ENCODE results near the gene EZR.

EZR gene

DNA sequence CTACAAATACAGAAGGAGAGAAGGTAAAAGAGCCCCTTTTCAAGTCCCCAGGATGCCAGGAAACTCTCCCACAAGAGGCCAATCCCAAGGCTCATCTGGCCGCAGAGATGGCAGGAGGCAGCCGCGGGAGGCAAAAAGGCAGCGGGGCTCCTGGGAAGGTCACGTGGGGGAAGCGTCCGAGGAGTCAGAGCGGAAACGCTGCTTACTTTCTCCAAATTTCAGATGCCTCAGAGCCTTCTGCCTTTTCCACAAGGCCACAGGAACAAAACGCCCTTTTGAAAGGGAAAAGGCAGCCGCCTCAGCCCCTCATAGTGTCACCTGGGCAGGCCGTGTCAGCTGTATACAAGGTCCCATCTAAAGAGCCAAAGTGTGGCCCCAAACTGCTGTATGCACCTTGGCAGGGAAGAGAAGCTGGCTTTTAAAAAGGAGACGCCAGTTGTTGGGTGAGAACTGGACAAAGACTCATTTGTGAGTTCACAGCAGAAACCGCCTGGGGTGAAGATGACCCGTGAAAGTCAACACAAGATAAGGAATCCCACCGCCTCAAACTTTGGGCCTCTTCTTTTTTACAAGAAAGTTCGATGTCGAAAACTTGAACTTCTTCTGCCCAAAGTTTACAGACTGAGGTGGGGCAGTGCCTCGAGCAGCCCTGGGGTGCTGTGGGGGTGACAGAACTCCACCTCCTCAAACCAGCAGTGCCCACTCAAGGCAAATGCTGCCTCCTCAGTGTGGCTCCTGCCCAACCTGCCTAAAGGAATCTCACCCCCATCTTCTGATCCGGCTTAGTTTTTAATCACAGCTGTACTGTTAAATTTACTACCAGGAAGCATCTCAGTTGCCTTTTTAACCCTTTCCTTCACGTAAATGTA is 45.4 kb downstream of the EZR start:
- DNase-seq = no peak

DNA sequence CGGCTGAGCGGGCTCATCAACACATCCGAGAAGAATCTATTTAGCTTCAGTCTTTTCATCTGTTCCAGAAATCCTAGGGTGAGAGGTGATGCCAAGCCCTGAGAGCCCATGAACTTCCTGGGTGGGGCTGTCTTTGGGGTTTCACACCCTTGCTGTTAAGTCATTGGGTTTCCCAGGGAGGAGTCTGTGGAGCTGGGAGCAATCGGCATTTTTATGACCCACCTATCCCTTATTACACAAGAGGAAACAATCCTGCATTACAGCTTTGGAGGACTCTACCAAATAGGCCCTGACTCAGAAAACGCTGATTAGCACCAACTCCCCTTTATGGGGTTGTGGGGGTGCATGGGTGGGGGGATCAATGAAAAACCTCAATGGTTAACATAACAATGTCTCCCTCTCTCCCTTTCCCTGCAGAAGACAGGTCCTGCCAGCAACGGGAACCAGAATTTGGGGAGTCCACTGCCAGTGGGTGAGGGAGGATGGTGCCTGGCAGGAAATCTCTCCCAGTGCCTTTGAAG is 46.3 kb downstream of the EZR start:
- no peak for DNase-seq

DNA sequence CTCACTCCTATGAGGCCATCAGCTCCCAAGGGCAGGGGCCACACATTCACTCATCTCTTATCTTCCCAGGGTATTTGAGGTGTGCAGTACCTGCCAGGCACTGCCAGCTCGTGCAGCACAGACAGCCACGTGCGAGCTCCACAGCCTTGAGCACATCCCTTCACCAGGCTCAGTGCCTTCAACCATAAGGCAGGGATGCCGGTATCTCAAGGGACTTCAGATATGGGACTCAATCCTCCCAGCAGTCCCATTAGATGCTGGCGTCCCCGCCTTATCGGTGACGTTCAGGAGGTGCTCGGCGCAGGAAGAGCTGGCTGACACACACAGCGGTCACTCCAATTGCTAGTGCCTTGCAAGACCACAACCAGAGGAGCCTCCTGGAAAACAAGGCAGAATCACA is 47.0 kb downstream of the EZR start:
- no peak for DNase-seq

- DNase-seq = no peak
Observed at GRCh38 chr6:158771399-158772152, 47.6 kb downstream of the EZR start.

- no peak for DNase-seq
Observed at GRCh38 chr6:158770533-158771330, 48.4 kb downstream of the EZR start.

DNA sequence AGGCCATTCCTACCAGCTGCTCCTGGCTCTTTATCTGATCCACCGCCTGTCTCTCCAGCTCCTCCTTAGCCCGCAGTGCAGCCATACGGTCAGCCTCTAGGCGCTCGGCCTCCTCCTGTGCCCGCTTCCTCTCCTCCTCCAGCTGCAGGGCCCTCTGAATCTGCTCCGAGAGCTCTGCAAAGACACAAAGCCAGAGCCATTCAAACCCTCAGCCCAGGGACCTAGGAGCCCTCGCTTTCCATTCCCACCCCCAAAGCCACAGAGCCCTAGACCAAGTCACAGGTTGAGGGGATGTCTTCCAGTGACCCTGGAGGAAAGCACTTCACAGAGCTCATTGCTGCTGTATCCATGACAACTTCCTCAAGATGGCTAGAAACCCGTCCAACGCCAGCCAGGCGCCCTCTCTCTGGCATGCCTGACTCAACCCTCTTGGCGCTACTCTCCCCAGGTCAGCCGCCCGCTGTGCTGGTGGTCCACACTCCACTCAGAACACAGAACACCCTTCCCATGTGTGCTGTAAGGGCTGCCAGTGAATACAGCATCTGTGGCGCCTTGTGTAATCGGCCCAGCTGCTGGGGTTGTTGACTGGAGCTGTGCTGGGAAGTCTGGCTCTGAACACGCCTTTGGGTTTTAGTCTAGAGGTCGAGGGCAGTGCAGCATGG is 49.3 kb downstream of the EZR start:
- peak; percentile 68 for DNase-seq

DNA sequence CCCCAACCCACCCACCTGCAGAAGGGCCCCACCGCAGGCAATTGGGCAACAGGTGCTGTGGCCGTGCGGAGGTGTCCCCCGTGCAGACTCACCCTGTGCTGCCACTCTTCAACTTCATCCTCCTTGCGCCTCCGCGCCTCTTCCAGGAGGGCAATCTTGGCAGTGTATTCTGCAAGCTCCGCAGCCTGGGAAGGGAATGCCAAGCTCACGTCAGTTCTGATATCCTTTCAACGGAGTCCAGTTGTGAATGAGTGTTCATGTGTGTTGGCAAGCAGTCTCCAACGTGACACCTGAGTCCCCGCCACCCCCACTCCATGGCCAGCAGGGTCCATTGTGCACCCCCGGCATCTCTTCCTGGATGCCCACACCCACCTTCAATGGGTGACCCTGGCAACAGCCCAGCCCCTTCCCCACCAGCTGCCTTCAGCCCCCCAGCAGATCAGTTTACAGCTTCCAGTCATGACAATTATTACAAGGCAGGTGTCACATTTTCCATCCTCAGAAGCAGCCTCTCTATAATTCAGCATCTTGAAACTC is 49.9 kb downstream of the EZR start:
- DNase-seq = no peak

DNA sequence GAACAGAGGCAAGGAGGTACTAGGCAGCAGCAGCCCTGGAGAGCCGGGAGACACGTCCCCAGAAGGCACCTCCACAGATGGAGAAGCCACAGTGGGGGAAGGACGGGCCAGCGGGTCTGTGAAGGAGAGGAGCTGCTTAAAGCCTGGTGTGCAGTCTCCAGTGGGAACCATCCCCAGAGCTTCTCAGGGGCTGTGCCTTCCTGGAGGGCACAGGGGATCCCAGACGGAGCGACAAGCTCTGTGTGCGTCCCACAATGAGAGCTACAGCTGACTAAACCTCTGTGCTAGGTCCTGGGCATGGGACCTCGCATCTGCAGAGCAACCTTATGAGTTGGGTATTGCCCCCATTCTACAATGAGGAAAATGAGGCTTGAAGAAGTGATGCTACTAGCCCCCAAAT is 50.7 kb downstream of the EZR start:
- DNase-seq = no peak

- no peak for DNase-seq
Observed at GRCh38 chr6:158767709-158768108, 51.5 kb downstream of the EZR start.

DNA sequence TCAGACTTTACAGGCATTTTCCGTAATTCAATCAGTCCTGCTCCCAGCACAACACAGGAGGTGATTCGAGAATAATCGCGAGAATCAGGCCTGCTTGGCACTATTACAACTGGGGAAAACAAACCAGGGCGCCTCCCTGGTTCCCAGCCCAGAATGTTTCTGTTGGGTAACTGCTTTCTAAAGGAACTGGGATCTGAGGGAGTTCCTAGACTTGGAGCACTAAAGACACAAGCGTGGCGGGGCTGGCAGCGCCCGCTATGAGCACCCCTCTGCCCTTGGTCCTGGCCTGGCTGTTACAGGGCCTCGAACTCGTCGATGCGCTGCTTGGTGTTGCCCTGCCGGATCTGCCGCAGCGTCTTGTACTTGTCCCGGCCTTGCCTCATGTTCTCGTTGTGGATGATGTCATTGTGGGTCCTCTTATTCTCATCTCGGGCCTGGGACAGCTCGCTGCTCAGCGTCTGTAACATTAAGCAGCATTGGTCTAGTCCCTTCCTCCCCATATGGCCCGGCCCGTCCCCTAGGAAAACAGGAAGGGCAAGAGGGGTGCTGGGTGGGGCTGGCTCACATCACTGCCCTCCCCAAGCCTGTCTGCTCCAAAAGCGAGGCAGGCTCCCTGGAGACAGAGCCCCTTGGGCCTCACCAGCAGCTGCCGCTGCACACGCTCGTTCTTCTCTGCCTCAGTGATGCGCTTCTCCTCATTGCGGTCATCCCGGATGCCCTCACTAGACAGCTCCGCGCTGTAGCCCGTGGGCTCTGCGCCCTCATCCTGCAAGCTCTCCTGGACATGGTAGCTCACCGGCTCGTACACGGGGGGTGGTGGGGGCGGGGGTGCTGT is 52.3 kb downstream of the EZR start:
- no peak for DNase-seq

DNA sequence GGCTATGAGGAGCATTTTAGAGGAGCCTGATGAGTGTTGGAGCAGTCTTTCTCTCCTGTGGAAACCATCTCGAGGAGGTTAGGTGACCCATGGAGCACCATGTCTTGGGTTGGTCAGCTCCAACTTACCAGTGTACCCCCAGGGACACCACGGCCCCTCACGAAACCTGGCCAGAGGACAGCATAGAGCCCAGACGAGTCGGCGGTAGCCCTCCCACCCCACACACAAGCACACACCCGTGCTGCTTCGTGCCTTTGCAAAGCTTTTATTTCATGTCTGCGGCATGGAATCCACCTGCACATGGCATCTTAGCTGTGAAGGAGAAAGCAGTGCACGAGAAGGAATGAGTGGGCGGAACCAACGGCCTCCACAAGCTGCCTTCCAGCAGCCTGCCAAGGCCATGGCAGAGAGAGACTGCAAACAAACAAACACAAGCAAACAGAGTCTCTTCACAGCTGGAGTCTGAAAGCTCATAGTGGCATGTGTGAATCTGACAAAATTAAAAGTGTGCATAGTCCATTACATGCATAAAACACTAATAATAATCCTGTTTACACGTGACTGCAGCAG is 53.6 kb downstream of the EZR start:
- no peak for DNase-seq

DNA sequence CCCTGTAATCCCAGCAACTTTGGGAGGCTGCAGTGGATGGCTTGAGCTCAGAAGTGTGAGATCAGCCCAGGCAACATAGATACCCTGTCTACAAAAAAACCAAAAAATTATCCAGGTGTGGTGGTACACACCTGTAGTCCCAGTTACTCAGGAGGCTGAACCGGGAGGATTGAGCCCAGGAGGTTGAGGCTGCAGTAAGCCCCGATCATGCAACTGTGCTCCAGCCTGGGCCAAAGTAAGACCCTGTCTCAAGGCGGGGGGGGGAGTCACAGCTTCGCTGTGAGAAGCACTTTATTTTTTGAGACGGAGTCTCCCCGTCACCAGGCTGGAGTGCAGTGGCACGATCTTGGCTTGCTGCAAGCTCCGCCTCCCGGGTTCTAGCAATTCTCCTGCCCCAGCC is 54.2 kb downstream of the EZR start:
- no peak for DNase-seq

GRCh38 chr6:158764183-158764849 is 54.9 kb downstream of the EZR start:
- DNase-seq = no peak

GRCh38 chr6:158763434-158764182 is 55.6 kb downstream of the EZR start:
- DNase-seq = no peak

DNA sequence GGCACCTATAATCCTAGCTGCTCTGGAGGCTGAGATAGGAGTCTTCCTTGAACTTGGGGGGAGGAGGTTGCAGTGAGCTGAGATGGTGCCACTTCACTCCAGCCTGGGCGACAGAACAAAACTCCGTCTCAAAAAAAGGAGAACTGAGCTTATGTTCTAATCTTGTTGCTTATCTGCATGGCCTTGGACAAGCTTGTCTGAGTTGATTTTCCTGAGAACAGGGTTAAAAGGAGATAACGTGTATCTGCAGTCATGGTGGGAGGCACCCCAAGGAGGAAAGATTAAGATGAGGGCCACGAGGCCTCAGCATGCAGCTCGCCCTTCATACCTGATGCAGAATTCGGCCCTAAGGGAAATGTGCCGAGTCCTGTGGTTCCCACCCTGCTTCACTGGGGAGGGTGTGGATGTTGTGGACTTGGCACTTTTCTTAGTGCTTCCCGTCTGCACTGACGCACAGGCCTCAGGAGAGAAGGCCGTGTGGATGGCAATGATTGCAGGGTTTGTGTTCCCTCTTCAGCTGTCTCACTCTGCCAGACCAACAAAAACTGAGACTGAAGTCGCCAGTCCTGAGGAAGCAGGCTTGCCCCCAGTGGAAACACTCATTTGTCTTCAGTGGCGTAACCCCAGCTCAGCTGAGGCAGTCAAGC is 56.3 kb downstream of the EZR start:
- DNase-seq = peak; percentile 56

DNA sequence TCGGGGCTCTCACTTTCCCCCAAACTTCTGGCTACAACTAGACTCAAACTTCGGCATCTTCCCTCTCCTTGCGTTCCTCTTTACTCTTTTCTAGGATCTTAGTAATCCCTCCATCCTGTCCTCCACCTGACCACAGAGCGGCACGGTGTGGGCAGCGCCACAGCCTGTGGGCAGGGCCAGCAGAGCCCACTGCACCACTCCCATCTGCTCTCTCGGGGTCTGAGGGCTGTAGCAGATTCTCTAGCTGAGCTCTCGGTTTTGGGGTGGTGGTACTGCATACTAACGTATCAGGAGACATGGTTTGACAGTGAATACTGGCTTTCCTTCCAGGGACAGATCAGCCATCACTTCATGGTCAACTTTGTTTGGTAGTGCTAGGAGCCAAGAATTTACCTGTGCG is 57.4 kb downstream of the EZR start:
- no peak for DNase-seq

- no peak for DNase-seq
Observed at GRCh38 chr6:158760618-158761250, 58.4 kb downstream of the EZR start.

DNA sequence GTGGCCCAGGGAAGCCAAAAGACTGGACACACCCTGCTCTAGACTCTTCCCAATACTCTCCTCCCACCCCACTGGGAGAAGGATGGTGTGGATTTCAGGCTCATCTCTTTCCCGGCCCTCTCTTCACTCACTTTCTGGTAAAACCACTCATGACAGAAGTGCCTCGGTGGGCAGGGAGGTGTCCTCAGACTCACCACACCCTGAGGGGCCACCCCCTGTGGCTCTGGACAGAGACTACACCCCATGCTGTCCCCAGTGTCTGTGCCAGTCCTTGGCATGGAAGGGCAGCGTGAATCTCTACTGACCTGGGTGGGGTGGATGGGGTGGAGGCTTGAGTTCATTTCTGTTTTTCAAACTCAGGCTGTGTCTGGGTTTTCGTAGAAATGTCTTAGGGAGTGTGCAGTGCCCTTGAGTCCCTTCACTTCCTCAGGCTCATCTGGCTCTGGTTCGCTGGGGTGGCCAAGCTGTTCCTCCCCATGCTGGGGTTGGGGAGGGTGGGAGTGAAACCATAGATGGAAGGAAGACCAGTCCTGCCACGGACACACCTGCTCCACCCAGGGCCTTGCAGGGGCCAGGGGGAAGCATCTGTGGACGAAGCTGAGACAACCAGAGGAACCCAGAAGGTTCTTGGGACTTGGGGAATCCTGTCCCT is 59.1 kb downstream of the EZR start:
- DNase-seq = no peak
